K562 (cell line): ENCODE data around the gene FAM89B. TPM values are rescaled to one million over a fixed set of nuclear protein-coding genes. Genes with fewer than 3 reads are reported as not detected.

Experiments
- ATAC-seq: fragments of 200-7000 bp; cut with Tn5 transposase; 3 replicates; pipeline ENCODE4 v1.9.1; 2020; ENCODE audit warnings: moderate library complexity
- BruUV-seq: library from RNA; stranded (reverse); fragments of 400-500 nt; replicated peaks from 2 replicates; lab custom pipeline; 2021; lab: Mats Ljungman, UMichigan
- CTCF ChIA-PET: fragments of 300-600 bp; formaldehyde crosslinking; extraction: SDS; loops from one replicate; lab custom pipeline; 2021; ENCODE audit warnings: low intra/inter-chr PET ratio; lab: Yijun Ruan, JAX
- POLR2A ChIA-PET: fragments of 300-600, 350-650 bp; sonication (Branson Sonifier 250); formaldehyde crosslinking; extraction: SDS; loops from one replicate; lab custom pipeline; 2021; ENCODE audit warnings: antibody characterized with exemption, inconsistent platforms; lab: Yijun Ruan, JAX
- DNase-seq, 4 experiments: peaks; one replicate each; pipeline versions ENCODE4 v3.0.0 to v3.0.0-alpha.2; 2011 to 2018; ENCODE audit warnings: low spot score in 3 of 4, mixed read lengths in 3 of 4; ENCODE audit errors: extremely low read depth in 1 of 4
- FAIRE-seq: peaks from 2 replicates; lab custom pipeline; 2011; peaks lifted over from hg19 to GRCh38; lab: Jason Lieb, UNC
- H2AFZ ChIP-seq: 2 replicates; pipeline ENCODE4 v1.6.0; 2011; ENCODE audit warnings: low read depth, low read length, control low read depth, inconsistent platforms
- H3K27ac ChIP-seq: fragments of 200-600 bp; 3 replicates; pipeline ENCODE4 v1.8.0; 2011; ENCODE audit warnings: low read depth, mild to moderate bottlenecking, control low read depth, inconsistent platforms, low read length, moderate library complexity, mixed read lengths; ENCODE audit errors: extremely low read depth
- H3K27me3 ChIP-seq, 2 experiments: fragments of 300-600 bp in 1 of 2; 2 replicates in 1 of 2; 3 replicates in 1 of 2; pipeline versions ENCODE4 v1.6.0 to v1.8.0; 2011; ENCODE audit warnings: inconsistent platforms in 2 of 2, low read length in 2 of 2, mild to moderate bottlenecking in 1 of 2, mixed read lengths in 1 of 2, moderate library complexity in 1 of 2; ENCODE audit not compliant: control insufficient read depth in 2 of 2, insufficient read depth in 2 of 2
- H3K36me3 ChIP-seq: fragments of 300-600 bp; 3 replicates; pipeline ENCODE4 v1.8.0; 2011; ENCODE audit warnings: mild to moderate bottlenecking, low read length, inconsistent platforms; ENCODE audit not compliant: control insufficient read depth, insufficient read depth
- H3K4me1 ChIP-seq, 2 experiments: fragments of 200-600 bp in 1 of 2; replicated peaks in 1 of 2; 2 replicates in 1 of 2; 3 replicates in 1 of 2; pipeline versions ENCODE4 v1.5.1 to v1.8.0; 2011; ENCODE audit warnings: inconsistent platforms in 2 of 2, low read length in 2 of 2, mild to moderate bottlenecking in 1 of 2, mixed read lengths in 1 of 2, moderate library complexity in 1 of 2; ENCODE audit not compliant: control insufficient read depth in 2 of 2, insufficient read depth in 2 of 2
- H3K4me2 ChIP-seq: 2 replicates; pipeline ENCODE4 v1.6.1; 2011; ENCODE audit warnings: low read length, control low read depth, inconsistent platforms, mixed read lengths; ENCODE audit not compliant: insufficient read depth
- H3K4me3 ChIP-seq: fragments of 200-600 bp; sonication (generic), shearing (Covaris generic); 2 replicates; pipeline ENCODE4 v1.5.1; 2016; ENCODE audit warnings: control low read depth, inconsistent platforms
- H3K79me2 ChIP-seq: fragments of 200-600 bp; 3 replicates; pipeline ENCODE4 v1.8.0; 2011; ENCODE audit warnings: low read length, inconsistent platforms; ENCODE audit not compliant: control insufficient read depth, insufficient read depth
- H3K9ac ChIP-seq, 2 experiments: 2 replicates each; pipeline versions ENCODE4 v1.6.0 to v1.6.1; 2011; ENCODE audit warnings: low read depth in 2 of 2, low read length in 2 of 2, control low read depth in 1 of 2, inconsistent platforms in 1 of 2, mild to moderate bottlenecking in 1 of 2, mixed read lengths in 1 of 2; ENCODE audit not compliant: insufficient read depth in 1 of 2
- H3K9me1 ChIP-seq: one replicate; pipeline ENCODE4 v1.6.0; 2011; ENCODE audit warnings: inconsistent platforms, mild to moderate bottlenecking, low read length, moderate library complexity; ENCODE audit not compliant: control insufficient read depth, insufficient read depth
- H3K9me3 ChIP-seq: replicated peaks from 2 replicates; pipeline ENCODE4 v1.5.1; 2011; ENCODE audit warnings: low read depth, low read length, inconsistent platforms; ENCODE audit not compliant: control insufficient read depth, insufficient read depth
- H4K20me1 ChIP-seq: replicated peaks from 2 replicates; pipeline ENCODE4 v1.6.1; 2011; ENCODE audit warnings: low read length, inconsistent platforms, mixed read lengths; ENCODE audit not compliant: control insufficient read depth, insufficient read depth
- ARID2 ChIP-seq: fragments of 450-650 bp; IDR thresholded peaks from 2 replicates; pipeline ENCODE4 v1.6.1; 2017; ENCODE audit warnings: antibody characterized with exemption, mild to moderate bottlenecking
- CCAR2 ChIP-seq: fragments of 200-400 bp; formaldehyde crosslinking; IDR thresholded peaks from 2 replicates; pipeline ENCODE4 v1.6.1; 2017; ENCODE audit warnings: mild to moderate bottlenecking, low read depth, low read length
- CSDE1 ChIP-seq, 2 experiments: fragments of 450-650 bp; IDR thresholded peaks; 2 replicates each; pipeline ENCODE4 v1.6.1; 2016; ENCODE audit warnings: mild to moderate bottlenecking in 1 of 2
- DDX20 ChIP-seq: fragments of 450-650 bp; IDR thresholded peaks from 2 replicates; pipeline ENCODE4 v1.6.1; 2016; ENCODE audit warnings: missing genetic modification characterization, low read depth, mild to moderate bottlenecking, missing compliant biosample characterization, moderate library complexity
- ELF1 ChIP-seq: fragments of 200-800 bp; sonication (Bioruptor generic); IDR thresholded peaks from 2 replicates; pipeline ENCODE4 v1.6.1; 2016; ENCODE audit warnings: missing genetic modification characterization, missing compliant biosample characterization
- ERF ChIP-seq: fragments of 450-650 bp; formaldehyde crosslinking; IDR thresholded peaks from 2 replicates; pipeline ENCODE4 v1.4.0; 2020; ENCODE audit warnings: mild to moderate bottlenecking, mixed read lengths
- FOSL1 ChIP-seq: fragments of 200-800 bp; sonication (Bioruptor generic); conservative IDR thresholded peaks from 2 replicates; pipeline ENCODE4 v1.6.1; 2016; ENCODE audit warnings: missing genetic modification characterization, missing compliant biosample characterization
- FOXJ3 ChIP-seq: sonication (generic); formaldehyde crosslinking; IDR thresholded peaks from 2 replicates; pipeline ENCODE4 v1.4.0; 2020; ENCODE audit warnings: mild to moderate bottlenecking, missing genetic modification reagents
- MTA2 ChIP-seq: fragments of 450-650 bp; IDR thresholded peaks from 2 replicates; pipeline ENCODE4 v1.6.1; 2016; ENCODE audit warnings: low read depth
- POLR2A ChIP-seq: fragments of 450-650 bp; conservative IDR thresholded peaks from 2 replicates; pipeline ENCODE4 v1.6.1; 2016
- PTTG1 ChIP-seq: fragments of 450-650 bp; IDR thresholded peaks from 2 replicates; pipeline ENCODE4 v1.6.1; 2016; ENCODE audit warnings: low read depth, mild to moderate bottlenecking, missing genetic modification characterization, missing compliant biosample characterization
- SMARCC2 ChIP-seq: fragments of 450-650 bp; IDR thresholded peaks from 2 replicates; pipeline ENCODE4 v1.6.1; 2017; ENCODE audit warnings: antibody characterized with exemption, moderate library complexity, mild to moderate bottlenecking, low read depth
- ZKSCAN1 ChIP-seq: fragments of 150-350 bp; IDR thresholded peaks from 2 replicates; pipeline ENCODE4 v1.6.1; 2016; ENCODE audit warnings: low read depth, low read length
- WGBS: fragments of 100-300 bp; shearing (Covaris generic); methylation state at CpG from one replicate; pipeline ENCODE4 v1.1.6; 2016; ENCODE audit warnings: low coverage, mixed read lengths; ENCODE audit not compliant: insufficient coverage; ENCODE audit errors: missing lambda C conversion rate; 5-methylcytosine and 5-hydroxymethylcytosine counted together
- in situ Hi-C: fragments of 300-500 bp; cut with MboI; formaldehyde crosslinking; loops from 4 replicates; pipeline ENCODE4 v1.15.0; 2018; ENCODE audit warnings: inconsistent platforms, mixed read lengths
- intact Hi-C: fragments of 100-400 bp; cut with micrococcal nuclease; formaldehyde crosslinking; loops from 2 replicates; pipeline ENCODE4 v1.14.2; 2022
- polyA plus RNA-seq, 8 experiments: library from polyadenylated mRNA; depleted of rRNA in 4 of 8; stranded (reverse) in 5 of 8; unstranded in 3 of 8; fragments of >200 nt; fragmentation: Nextera tagmentation in 2 of 8; fragmentation: Illumina TruSeq in 1 of 8; extraction: Ambion mirVana in 2 of 8; extraction: Trizol in 1 of 8; gene quantifications; 2 replicates each; pipeline versions ENCODE4 v1.2.1 to v1.2.3, GENCODE V29; 2011 to 2014; ENCODE audit warnings: inconsistent platforms in 1 of 8, missing spikeins in 1 of 8
- total RNA-seq, 7 experiments: library from RNA; depleted of rRNA in 6 of 7; stranded (reverse); fragments of >200 nt in 6 of 7; fragmentation: Illumina TruSeq in 2 of 7; extraction: Trizol in 2 of 7; gene quantifications; 2 replicates each; pipeline versions ENCODE4 v1.2.1 to v1.2.3, GENCODE V29; 2011 to 2021; ENCODE audit warnings: low replicate concordance in 1 of 7
- TF ChIP-seq, protein P1 (sequence below): fragments of 250-450 bp; sonication (Bioruptor Pico); IDR thresholded peaks from 2 replicates; pipeline ENCODE4 v1.6.1; 2021; ENCODE audit warnings: mild to moderate bottlenecking
- TF ChIP-seq, protein P2 (sequence below): fragments of 450-650 bp; formaldehyde crosslinking; IDR thresholded peaks from 2 replicates; pipeline ENCODE4 v1.4.0; 2020; ENCODE audit warnings: mild to moderate bottlenecking
- TF ChIP-seq, protein P3 (sequence below): fragments of 250-450 bp; sonication (Bioruptor Pico); IDR thresholded peaks from 2 replicates; pipeline ENCODE4 v1.5.0; 2020; ENCODE audit warnings: mild to moderate bottlenecking

The FAM89B gene
- total and polyA plus RNA-seq, 9 of the 15 experiments (the other 6 are each of a cell fraction or from before 2014, with no cell fraction given), result 0.32 to 27.6 (median 11.9) TPM

DNA sequence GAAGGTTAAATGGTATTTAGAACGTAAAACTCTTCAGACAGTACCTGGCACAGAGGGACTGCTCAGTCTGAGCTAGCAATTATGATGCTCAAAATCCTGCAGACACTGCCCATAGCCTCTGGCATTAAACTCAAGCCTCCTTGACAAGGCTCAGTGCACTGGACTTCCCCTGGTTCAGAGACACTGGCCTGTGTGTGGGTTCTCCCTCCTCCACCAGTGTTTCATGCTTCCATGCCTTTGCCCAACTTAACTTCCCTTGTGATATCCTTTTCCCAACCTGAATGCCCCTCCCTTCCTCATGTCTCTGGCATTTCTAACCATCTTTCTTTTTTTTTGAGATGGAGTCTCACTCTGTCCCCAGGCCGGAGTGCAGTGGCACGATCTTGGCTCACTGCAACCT is 23.2 kb upstream of the FAM89B start:
- no peak for DNase-seq

More for the DNA sequence above, 23.2 kb upstream of the FAM89B start:
- in situ Hi-C loops, result no loop called here
- CTCF ChIA-PET, result no interaction called here
- intact Hi-C loops, result loop anchor here (10.0 kb wide), 1 partner anchor 266 kb away; no protein-coding TSS in a partner anchor
- BruUV-seq, result no TSS peak
- no peaks in the 10 kb centered on the region for H3K36me3 ChIP-seq
- H4K20me1 ChIP-seq, result 0 out of 2 replicates have a peak, but pooled peaks cover 8% of the 10 kb centered on the region
- H3K9me1 ChIP-seq, result no peaks in the 10 kb centered on the region
- no peaks in the 10 kb centered on the region for H3K79me2 ChIP-seq
- no peak overlapping the region for H3K4me3 ChIP-seq
- H3K4me1 ChIP-seq, result peaks cover 42 to 76% of the 10 kb centered on the region in 2 experiments
- FAIRE-seq (no peak), ATAC-seq (no peak)
- no peaks in the 10 kb centered on the region for H3K9me3 ChIP-seq
- POLR2A ChIA-PET, result interaction anchor here (2.0 kb wide), 1 partner anchor 50 kb away, joined by 8 read pairs; the partner anchor contains the start of gene MALAT1
- no peak for TF ChIP-seq MTA2
- no peak for TF ChIP-seq FOXJ3 (CRISPR knock-in tag)
- TF ChIP-seq DDX20 (tag), result no peak
- no peak for TF ChIP-seq POLR2A
- TF ChIP-seq ELF1, result no peak
- no peak for TF ChIP-seq PTTG1 (tag)
- no peak for TF ChIP-seq SMARCC2
- TF ChIP-seq ZKSCAN1, result no peak
- TF ChIP-seq, protein P1, sequence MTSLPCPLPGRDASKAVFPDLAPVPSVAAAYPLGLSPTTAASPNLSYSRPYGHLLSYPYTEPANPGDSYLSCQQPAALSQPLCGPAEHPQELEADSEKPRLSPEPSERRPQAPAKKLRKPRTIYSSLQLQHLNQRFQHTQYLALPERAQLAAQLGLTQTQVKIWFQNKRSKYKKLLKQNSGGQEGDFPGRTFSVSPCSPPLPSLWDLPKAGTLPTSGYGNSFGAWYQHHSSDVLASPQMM, result no peak
- no peak for TF ChIP-seq ARID2
- no peak for TF ChIP-seq ERF (CRISPR knock-in tag)
- TF ChIP-seq, protein P2, sequence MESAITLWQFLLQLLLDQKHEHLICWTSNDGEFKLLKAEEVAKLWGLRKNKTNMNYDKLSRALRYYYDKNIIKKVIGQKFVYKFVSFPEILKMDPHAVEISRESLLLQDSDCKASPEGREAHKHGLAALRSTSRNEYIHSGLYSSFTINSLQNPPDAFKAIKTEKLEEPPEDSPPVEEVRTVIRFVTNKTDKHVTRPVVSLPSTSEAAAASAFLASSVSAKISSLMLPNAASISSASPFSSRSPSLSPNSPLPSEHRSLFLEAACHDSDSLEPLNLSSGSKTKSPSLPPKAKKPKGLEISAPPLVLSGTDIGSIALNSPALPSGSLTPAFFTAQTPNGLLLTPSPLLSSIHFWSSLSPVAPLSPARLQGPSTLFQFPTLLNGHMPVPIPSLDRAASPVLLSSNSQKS (CRISPR knock-in tag), result no peak
- TF ChIP-seq CCAR2, result no peak
- TF ChIP-seq, protein P3, sequence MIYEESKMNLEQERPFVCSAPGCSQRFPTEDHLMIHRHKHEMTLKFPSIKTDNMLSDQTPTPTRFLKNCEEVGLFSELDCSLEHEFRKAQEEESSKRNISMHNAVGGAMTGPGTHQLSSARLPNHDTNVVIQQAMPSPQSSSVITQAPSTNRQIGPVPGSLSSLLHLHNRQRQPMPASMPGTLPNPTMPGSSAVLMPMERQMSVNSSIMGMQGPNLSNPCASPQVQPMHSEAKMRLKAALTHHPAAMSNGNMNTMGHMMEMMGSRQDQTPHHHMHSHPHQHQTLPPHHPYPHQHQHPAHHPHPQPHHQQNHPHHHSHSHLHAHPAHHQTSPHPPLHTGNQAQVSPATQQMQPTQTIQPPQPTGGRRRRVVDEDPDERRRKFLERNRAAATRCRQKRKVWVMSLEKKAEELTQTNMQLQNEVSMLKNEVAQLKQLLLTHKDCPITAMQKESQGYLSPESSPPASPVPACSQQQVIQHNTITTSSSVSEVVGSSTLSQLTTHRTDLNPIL (CRISPR knock-in tag), result no peak
- no peak for TF ChIP-seq FOSL1 (tag)
- TF ChIP-seq CSDE1 (IDR thresholded peaks at IDR 0.05), result no peak
- WGBS, result 59% methylated on average over 3 of the region's 3 CpGs
- no peak overlapping the region for H2AFZ ChIP-seq
- H3K9ac ChIP-seq, result no peak overlapping the region
- no peak overlapping the region for H3K4me2 ChIP-seq
- no peak overlapping the region for H3K27ac ChIP-seq
- no peaks in the 10 kb centered on the region for H3K27me3 ChIP-seq
